Measurements from ENCODE around the gene MTMR1. TPM values are rescaled to one million over a fixed set of nuclear protein-coding genes. Genes with fewer than 3 reads are reported as not detected.

MTMR1 gene
- 23.1 and 29.1 TPM in 2 replicates for total RNA-seq

GRCh38 chrX:150692831-150693724 lies at the start of gene MTMR1:
Gene MTMR1, plus strand, starts transcription at chrX:150693396. Its CDS starts 135 bp downstream, at chrX:150693531.

Other genes with a start within 250 kb of the MTMR1 start
- gene MTM1, start 124.8 kb upstream of the MTMR1 start, total RNA-seq, result 6.9 and 12.2 TPM in 2 replicates
- gene CD99L2, start 205.3 kb downstream of the MTMR1 start, total RNA-seq, result 51.6 and 93.0 TPM in 2 replicates